GM12878 (cell line): ENCODE results near the gene AOPEP. TPM values are rescaled to one million over a fixed set of nuclear protein-coding genes. Genes with fewer than 3 reads are reported as not detected.

Source experiments
- ATAC-seq: fragments of 200-7000 bp; cut with Tn5 transposase; 3 replicates; pipeline ENCODE4 v1.9.1; 2020; ENCODE audit warnings: mild to moderate bottlenecking, moderate library complexity
- BruUV-seq: library from RNA; stranded (reverse); fragments of 400-500 nt; replicated peaks from 2 replicates; lab custom pipeline; 2021; lab: Mats Ljungman, UMichigan
- CTCF ChIA-PET: fragments of 300-600 bp; sonication (Branson Sonifier 250); formaldehyde crosslinking; extraction: SDS; loops from one replicate; lab custom pipeline; 2021; ENCODE audit warnings: inconsistent platforms; lab: Yijun Ruan, JAX
- POLR2A ChIA-PET: fragments of 350-600 bp; formaldehyde crosslinking; extraction: SDS; loops from one replicate; lab custom pipeline; 2021; ENCODE audit warnings: inconsistent platforms; lab: Charles Lee
- RAD21 ChIA-PET: fragments of 300-600 bp; sonication (Branson Sonifier 250); formaldehyde crosslinking; loops from one replicate; lab custom pipeline; 2023; ENCODE audit warnings: antibody characterized with exemption; ENCODE audit not compliant: unreplicated experiment; lab: Charles Lee
- SMC1A ChIA-PET: fragments of 300-600 bp; sonication (Branson Sonifier 250); formaldehyde crosslinking; loops from one replicate; lab custom pipeline; 2023; ENCODE audit not compliant: unreplicated experiment, uncharacterized antibody; lab: Charles Lee
- DNase-seq: peaks from one replicate; pipeline ENCODE4 v3.0.0-alpha.2; 2011; ENCODE audit warnings: low read depth, low spot score
- FAIRE-seq: peaks from 3 replicates; lab custom pipeline; 2011; peaks lifted over from hg19 to GRCh38; lab: Jason Lieb, UNC
- H2AFZ ChIP-seq: 2 replicates; pipeline ENCODE4 v1.6.0; 2011; ENCODE audit warnings: low read depth, low read length, control low read depth; ENCODE audit not compliant: control insufficient read depth
- H3K27ac ChIP-seq: 2 replicates; pipeline ENCODE4 v1.5.1; 2011; ENCODE audit warnings: control low read depth; ENCODE audit not compliant: control insufficient read depth, insufficient read depth
- H3K27me3 ChIP-seq, 2 experiments: replicated peaks in 1 of 2; 2 replicates each; pipeline versions ENCODE4 v1.6.0 to v1.6.1; 2011; ENCODE audit warnings: low read length in 1 of 2; ENCODE audit not compliant: control insufficient read depth in 2 of 2, insufficient read depth in 2 of 2
- H3K36me3 ChIP-seq, 2 experiments: 2 replicates each; pipeline ENCODE4 v1.5.1; 2011; ENCODE audit warnings: low read length in 1 of 2; ENCODE audit not compliant: control insufficient read depth in 2 of 2, insufficient read depth in 2 of 2
- H3K4me1 ChIP-seq: 2 replicates; pipeline ENCODE4 v1.6.1; 2011; ENCODE audit warnings: mild to moderate bottlenecking, low read length, moderate library complexity, mixed read lengths; ENCODE audit not compliant: control insufficient read depth, insufficient read depth
- H3K4me2 ChIP-seq: 2 replicates; pipeline ENCODE4 v1.6.0; 2011; ENCODE audit warnings: control low read depth; ENCODE audit not compliant: control insufficient read depth, insufficient read depth
- H3K4me3 ChIP-seq: fragments of 200-600 bp; sonication (generic); 2 replicates; pipeline ENCODE4 v1.5.1; 2016
- H3K79me2 ChIP-seq: 2 replicates; pipeline ENCODE4 v1.6.0; 2011; ENCODE audit warnings: low read length; ENCODE audit not compliant: control insufficient read depth, insufficient read depth
- H3K9ac ChIP-seq: 2 replicates; pipeline ENCODE4 v1.8.0; 2011; ENCODE audit warnings: low read length, control low read depth, mixed read lengths; ENCODE audit not compliant: control insufficient read depth, insufficient read depth
- H3K9me3 ChIP-seq: replicated peaks from 3 replicates; pipeline ENCODE4 v1.5.1; 2011; ENCODE audit warnings: mild to moderate bottlenecking, low read length; ENCODE audit not compliant: control insufficient read depth, insufficient read depth
- H4K20me1 ChIP-seq: 2 replicates; pipeline ENCODE4 v1.6.0; 2011; ENCODE audit not compliant: control insufficient read depth, insufficient read depth
- ATF3 ChIP-seq: IDR thresholded peaks from 2 replicates; pipeline ENCODE4 v1.6.1; 2011; ENCODE audit warnings: low read depth, mild to moderate bottlenecking, low read length, moderate library complexity, borderline replicate concordance; ENCODE audit errors: extremely low read depth
- ATF7 ChIP-seq: fragments of 450-650 bp; IDR thresholded peaks from 2 replicates; pipeline ENCODE4 v1.6.1; 2016; ENCODE audit warnings: low read depth, mild to moderate bottlenecking
- CTCF ChIP-seq, 3 experiments: IDR thresholded peaks in 2 of 3; conservative IDR thresholded peaks in 1 of 3; 2 replicates each; pipeline ENCODE4 v1.5.1; 2011; ENCODE audit warnings: low read depth in 3 of 3, low read length in 3 of 3, mild to moderate bottlenecking in 3 of 3, control low read depth in 2 of 3, moderate library complexity in 2 of 3, inconsistent platforms in 1 of 3, mixed read lengths in 1 of 3; ENCODE audit not compliant: control insufficient read depth in 2 of 3, insufficient read depth in 1 of 3; ENCODE audit errors: extremely low read depth in 1 of 3
- DPF2 ChIP-seq: fragments of 450-650 bp; IDR thresholded peaks from 2 replicates; pipeline ENCODE4 v1.6.1; 2017; ENCODE audit warnings: mild to moderate bottlenecking
- E2F4 ChIP-seq: IDR thresholded peaks from 2 replicates; pipeline ENCODE4 v1.6.1; 2012; ENCODE audit warnings: low read depth, low read length, improper control_type of control experiment
- EGR1 ChIP-seq, 2 experiments: IDR thresholded peaks; 1 replicate in 1 of 2; 2 replicates in 1 of 2; pipeline ENCODE4 v1.6.1; 2011 to 2012; ENCODE audit warnings: low read depth in 2 of 2, low read length in 2 of 2, borderline replicate concordance in 1 of 2, mild to moderate bottlenecking in 1 of 2, moderate library complexity in 1 of 2
- EP300 ChIP-seq, 2 experiments: fragments of 150-350 bp in 1 of 2; IDR thresholded peaks; 2 replicates each; pipeline ENCODE4 v1.6.1; 2011 to 2012; ENCODE audit warnings: low read depth in 2 of 2, low read length in 2 of 2, borderline replicate concordance in 1 of 2, improper control_type of control experiment in 1 of 2, inconsistent platforms in 1 of 2; ENCODE audit not compliant: control insufficient read depth in 1 of 2
- IKZF1 ChIP-seq: fragments of 450-650 bp; conservative IDR thresholded peaks from 2 replicates; pipeline ENCODE4 v1.6.1; 2017; ENCODE audit warnings: antibody characterized with exemption, mild to moderate bottlenecking
- JUNB ChIP-seq: IDR thresholded peaks from 2 replicates; pipeline ENCODE4 v1.6.1; 2016; ENCODE audit warnings: antibody characterized with exemption, mild to moderate bottlenecking
- KDM1A ChIP-seq: fragments of 200-600 bp; sonication (generic); IDR thresholded peaks from 2 replicates; pipeline ENCODE4 v1.6.1; 2016; ENCODE audit warnings: borderline replicate concordance
- NFYA ChIP-seq: IDR thresholded peaks from 2 replicates; pipeline ENCODE4 v1.6.1; 2011; ENCODE audit warnings: low read depth, mild to moderate bottlenecking, low read length, improper control_type of control experiment, borderline replicate concordance
- PML ChIP-seq: IDR thresholded peaks from 2 replicates; pipeline ENCODE4 v1.6.1; 2012; ENCODE audit warnings: low read length, inconsistent platforms
- RBBP5 ChIP-seq: fragments of 200-600 bp; sonication (generic); conservative IDR thresholded peaks from 2 replicates; pipeline ENCODE4 v1.6.1; 2016
- SIN3A ChIP-seq: IDR thresholded peaks from 2 replicates; pipeline ENCODE4 v1.6.1; 2012; ENCODE audit warnings: low read depth, low read length, improper control_type of control experiment
- WRNIP1 ChIP-seq: IDR thresholded peaks from 2 replicates; pipeline ENCODE4 v1.6.1; 2011; ENCODE audit warnings: low read depth, low read length, improper control_type of control experiment, borderline replicate concordance
- YBX1 ChIP-seq: fragments of 450-650 bp; IDR thresholded peaks from 2 replicates; pipeline ENCODE4 v1.6.1; 2016; ENCODE audit warnings: antibody characterized with exemption
- ZBED1 ChIP-seq: IDR thresholded peaks from 2 replicates; pipeline ENCODE4 v1.6.1; 2016; ENCODE audit warnings: borderline replicate concordance
- WGBS: methylation state at CpG from one replicate; pipeline ENCODE4 v1.1.6; 2016; ENCODE audit warnings: low lambda C conversion rate; ENCODE audit not compliant: insufficient replicate concordance, insufficient coverage; ENCODE audit errors: missing lambda C conversion rate; 5-methylcytosine and 5-hydroxymethylcytosine counted together
- in situ Hi-C: fragments of 300-500 bp; cut with MboI; formaldehyde crosslinking; loops from 9 replicates; pipeline ENCODE4 v1.14.3; 2018; ENCODE audit warnings: mixed read lengths
- intact Hi-C: fragments of 100-400 bp; cut with micrococcal nuclease; formaldehyde crosslinking; loops from one replicate; pipeline ENCODE4 v1.14.2; 2022; ENCODE audit not compliant: unreplicated experiment
- polyA plus RNA-seq, 11 experiments: library from polyadenylated mRNA; depleted of rRNA in 4 of 11; unstranded in 6 of 11; stranded (reverse) in 5 of 11; fragments of >200 nt; fragmentation: Nextera tagmentation in 4 of 11; fragmentation: Illumina TruSeq in 1 of 11; extraction: Ambion mirVana in 4 of 11; extraction: Trizol in 1 of 11; gene quantifications; 1 replicate in 1 of 11; 2 replicates in 10 of 11; pipeline versions ENCODE4 v1.2.1 to v1.2.3, GENCODE V29; 2011 to 2016; ENCODE audit warnings: inconsistent platforms in 2 of 11, missing spikeins in 2 of 11, low read depth in 1 of 11
- total RNA-seq, 4 experiments: library from RNA; depleted of rRNA in 3 of 4; stranded (reverse); fragments of >200 nt in 3 of 4; fragmentation: Illumina TruSeq in 1 of 4; extraction: Trizol in 1 of 4; gene quantifications; 2 replicates each; pipeline versions ENCODE4 v1.2.1 to v1.2.3, GENCODE V29; 2013 to 2021

Gene AOPEP
- total and polyA plus RNA-seq, 10 of the 15 experiments (the other 5 are each of a cell fraction or from before 2014, with no cell fraction given) = 2.3 to 16.9 (median 10.1) TPM

DNA sequence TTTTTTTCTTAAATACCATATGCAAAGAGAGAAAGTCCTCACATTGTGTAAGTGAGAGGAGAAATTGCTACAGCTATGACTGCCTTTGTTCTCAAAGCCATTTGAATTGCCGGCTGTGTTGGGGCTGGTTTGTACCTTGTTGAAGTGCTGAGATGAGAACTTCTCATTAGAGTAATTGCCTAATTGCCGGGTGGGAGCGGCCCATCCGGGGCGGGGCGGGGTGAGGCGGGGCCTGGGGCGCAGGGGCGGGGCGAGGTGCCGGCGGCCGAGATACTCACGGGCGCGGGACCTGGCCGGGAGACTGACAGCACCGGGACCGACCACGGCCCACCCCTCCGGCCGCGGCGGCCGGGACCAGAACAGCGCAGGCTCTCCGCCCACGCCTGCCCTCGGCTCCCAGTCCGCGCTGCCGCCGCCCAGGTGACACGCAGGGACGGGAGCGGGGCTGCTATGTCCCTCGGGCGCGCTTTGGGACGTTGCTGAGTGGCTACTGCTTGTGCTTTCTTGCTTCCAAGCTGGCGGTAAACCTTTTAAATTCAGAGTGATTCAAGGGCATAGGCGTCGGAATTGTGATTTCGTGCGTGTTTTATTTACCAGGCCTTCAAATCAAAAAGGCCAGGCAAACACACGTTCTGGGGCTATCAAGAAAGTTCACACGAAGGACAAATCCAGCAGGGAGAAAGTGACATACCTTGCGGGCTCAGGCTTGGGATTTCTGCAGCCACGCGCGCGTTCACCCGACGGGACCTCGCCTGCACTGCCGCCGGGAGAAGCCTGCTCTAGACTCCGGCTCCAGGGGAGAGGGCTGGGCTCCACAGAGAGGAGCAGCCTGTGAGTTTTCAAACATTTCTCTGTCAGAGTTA lies 322.0 kb downstream of the AOPEP start:
- ATAC-seq (peak; percentile 99), DNase-seq (no peak), FAIRE-seq (peak; percentile 35)
- CTCF ChIA-PET = interaction anchor here (0.6 to 1.7 kb wide), 9 partner anchors 13 to 477 kb away, joined by 3 to 5 read pairs (median 3); no protein-coding TSS in a partner anchor
- Histone ChIP-seq H2AFZ (peak overlapping the region; percentile 49), H3K4me1 (no peaks in the 10 kb centered on the region), H3K4me3 (peak overlapping the region; percentile 71), H3K27me3 (no peaks in the 10 kb centered on the region), H3K9me3 (no peaks in the 10 kb centered on the region), H3K36me3 (no peaks in the 10 kb centered on the region; a peak in 2 of 4 replicates), H3K27ac (no peak overlapping the region), H3K4me2 (peak overlapping the region; percentile 73), H3K79me2 (no peaks in the 10 kb centered on the region), H4K20me1 (no peaks in the 10 kb centered on the region), H3K9ac (peak overlapping the region; percentile 45)
- SMC1A ChIA-PET = interaction anchor here (0.6 to 1.7 kb wide), 2 partner anchors 60 to 260 kb away, joined by 3 to 4 read pairs; no protein-coding TSS in a partner anchor
- intact Hi-C loops = no loop called here
- BruUV-seq = no TSS peak
- POLR2A ChIA-PET = interaction anchor here (0.6 kb wide), 1 partner anchor 179 kb away, joined by 3 read pairs; no protein-coding TSS in a partner anchor
- WGBS = 6% methylated on average over 45 of the region's 58 CpGs
- RAD21 ChIA-PET = no interaction called here
- in situ Hi-C loops = no loop called here
- TF ChIP-seq ATF7 (no peak), E2F4 (no peak), KDM1A (no peak), PML (no peak), YBX1 (no peak), ATF3 (no peak), DPF2 (0 out of 2 replicates have a peak, but pooled peaks have one; percentile 38), JUNB (no peak), EGR1 (IDR thresholded peaks at IDR 0.05; ENCODE audit: borderline replicate concordance in 1 of 2, low read depth in 2 of 2, low read length in 2 of 2) (peak in 1 of 2 experiments; percentile 92; a peak in 2 of 3 replicates), WRNIP1 (no peak), RBBP5 (no peak), CTCF (IDR thresholded peaks at IDR 0.05 in 2 of 3, conservative IDR thresholded peaks at IDR 0.05 in 1 of 3; ENCODE audit: control insufficient read depth in 2 of 3, extremely low read depth in 1 of 3, insufficient read depth in 1 of 3, low read depth in 3 of 3, low read length in 3 of 3) (no peak), EP300 (IDR thresholded peaks at IDR 0.05; ENCODE audit: borderline replicate concordance in 1 of 2, control insufficient read depth in 1 of 2, low read depth in 2 of 2, low read length in 2 of 2) (no peak), NFYA (no peak), ZBED1 (no peak), IKZF1 (peak; percentile 42), SIN3A (no peak)
